GM18505 (cell line): ENCODE results near the gene RING1.

Experiments used
- ATAC-seq: cut with Tn5 transposase; IDR thresholded peaks from one replicate; pipeline ENCODE4 v1.9.1; 2021; ENCODE audit not compliant: unreplicated experiment
- POLR2A ChIP-seq: IDR thresholded peaks from 4 replicates; pipeline ENCODE4 v1.6.1; 2011; ENCODE audit warnings: borderline replicate concordance; ENCODE audit not compliant: insufficient read depth, insufficient read length; ENCODE audit errors: extremely low read depth

The RING1 gene

GRCh38 chr6:33202799-33203198 lies 5.5 kb upstream of the RING1 start:
- no peak for TF ChIP-seq POLR2A
- ATAC-seq: no peak

DNA sequence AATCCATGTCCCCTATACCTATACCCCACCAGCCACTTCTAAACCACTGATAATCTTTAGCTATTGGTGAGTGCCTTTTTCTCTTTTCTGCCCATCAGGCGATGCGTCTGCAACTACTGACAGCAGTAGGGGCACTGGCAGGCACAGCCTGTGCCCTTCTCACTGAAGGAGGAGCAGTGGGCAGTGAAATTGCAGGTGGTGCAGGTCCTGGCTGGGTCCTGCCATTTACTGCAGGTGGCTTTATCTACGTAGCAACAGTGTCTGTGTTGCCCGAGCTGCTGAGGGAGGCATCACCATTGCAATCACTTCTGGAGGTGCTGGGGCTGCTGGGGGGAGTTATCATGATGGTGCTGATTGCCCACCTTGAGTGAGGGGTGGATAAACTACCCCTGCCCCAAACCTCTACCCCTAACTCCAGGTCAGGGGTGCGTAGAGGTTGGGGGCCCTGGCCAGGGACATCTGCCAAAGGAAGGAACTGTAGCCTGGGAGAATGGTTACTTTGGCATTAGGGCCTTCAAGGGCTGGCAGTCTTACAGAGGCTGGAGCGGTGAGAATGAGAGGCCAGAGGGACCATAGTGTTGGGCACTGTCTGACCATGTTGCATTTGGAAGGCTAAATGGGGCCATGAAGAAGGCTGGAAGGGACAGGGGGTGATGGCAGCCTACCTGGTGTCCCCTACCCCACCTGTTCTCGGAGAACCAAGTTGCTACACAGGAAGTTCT lies 4.7 kb upstream of the RING1 start:
- no peak for TF ChIP-seq POLR2A
- ATAC-seq: no peak

- no peak for TF ChIP-seq POLR2A
These were observed 4.2 kb upstream of the RING1 start for GRCh38 chr6:33204165-33204414.

GRCh38 chr6:33204415-33205190 lies 3.7 kb upstream of the RING1 start, which contains the start of gene HSD17B8:
TSS of gene HSD17B8 (plus strand) at chr6:33204655. CDS start at chr6:33204669, 14 bp downstream.
- TF ChIP-seq POLR2A: peak; percentile 54
- ATAC-seq: peak; percentile 36

More at GRCh38 chr6:33204165-33204414, 4.2 kb upstream of the RING1 start:
- no peak for ATAC-seq

- TF ChIP-seq POLR2A: no peak
- no peak for ATAC-seq
These were observed 2.9 kb upstream of the RING1 start for GRCh38 chr6:33205191-33206026.

DNA sequence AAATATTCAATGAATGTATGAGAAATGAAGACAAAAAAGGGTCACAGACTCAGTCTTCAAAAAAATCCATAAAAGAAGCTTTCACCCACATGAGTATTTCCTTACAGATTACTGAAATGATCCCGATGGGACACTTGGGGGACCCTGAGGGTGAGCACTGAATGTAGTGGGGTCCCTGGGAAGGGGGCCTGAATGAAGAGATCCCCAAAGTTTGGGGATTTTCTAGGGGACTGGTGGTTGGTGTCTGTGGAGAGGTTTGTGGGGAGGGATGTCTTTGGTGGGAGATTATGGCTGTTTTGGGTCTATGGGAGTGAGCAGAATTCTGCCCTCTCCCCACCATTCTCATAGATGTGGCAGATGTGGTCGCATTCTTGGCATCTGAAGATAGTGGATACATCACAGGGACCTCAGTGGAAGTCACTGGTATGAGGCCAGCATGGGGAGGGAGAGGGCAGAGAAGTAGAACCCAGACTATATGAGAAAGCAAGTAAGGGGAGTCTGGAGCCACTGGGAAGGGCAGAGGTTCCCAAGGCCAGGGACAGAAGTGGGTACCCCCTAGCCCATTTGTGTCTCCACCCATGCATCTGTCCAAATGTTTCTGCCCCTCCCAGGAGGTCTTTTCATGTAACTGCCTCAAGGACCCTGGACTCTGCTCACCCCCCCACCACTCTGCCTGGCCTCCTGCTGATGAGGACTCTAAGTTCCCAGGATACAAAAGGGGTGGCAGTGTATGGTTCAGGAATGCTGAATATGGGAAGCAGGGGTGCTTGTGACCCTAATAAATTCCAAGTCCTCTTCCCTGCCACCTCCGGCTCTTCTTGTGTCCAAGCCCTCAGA lies 2.1 kb upstream of the RING1 start:
- no peak for TF ChIP-seq POLR2A
- no peak for ATAC-seq

GRCh38 chr6:33206864-33207551 lies 1.3 kb upstream of the RING1 start:
- no peak for TF ChIP-seq POLR2A
- ATAC-seq: no peak

- no peak for ATAC-seq
These were observed 679 bp upstream of the RING1 start for GRCh38 chr6:33207552-33208090.

GRCh38 chr6:33209856-33210255 lies 1.6 kb downstream of the RING1 start:
- TF ChIP-seq POLR2A: no peak
- ATAC-seq: no peak

More at GRCh38 chr6:33207552-33208090, 679 bp upstream of the RING1 start:
- TF ChIP-seq POLR2A: no peak

- no peak for ATAC-seq
- no peak for TF ChIP-seq POLR2A
These were observed 2.8 kb downstream of the RING1 start for GRCh38 chr6:33211136-33211535.

- no peak for TF ChIP-seq POLR2A
- ATAC-seq: no peak
These were observed 3.5 kb downstream of the RING1 start for GRCh38 chr6:33211666-33212422.

- TF ChIP-seq POLR2A: no peak
- ATAC-seq: no peak
These were observed 4.5 kb downstream of the RING1 start for GRCh38 chr6:33212857-33213165.
